GM12878 (cell line): ENCODE results near the gene GPR61. TPM values are rescaled to one million over a fixed set of nuclear protein-coding genes. Genes with fewer than 3 reads are reported as not detected.

Experiments used
- ATAC-seq: fragments of 200-7000 bp; cut with Tn5 transposase; 3 replicates; pipeline ENCODE4 v1.9.1; 2020; ENCODE audit warnings: mild to moderate bottlenecking, moderate library complexity
- BruUV-seq: library from RNA; stranded (reverse); fragments of 400-500 nt; replicated peaks from 2 replicates; lab custom pipeline; 2021; lab: Mats Ljungman, UMichigan
- CTCF ChIA-PET: fragments of 300-600 bp; sonication (Branson Sonifier 250); formaldehyde crosslinking; extraction: SDS; loops from one replicate; lab custom pipeline; 2021; ENCODE audit warnings: inconsistent platforms; lab: Yijun Ruan, JAX
- POLR2A ChIA-PET: fragments of 350-600 bp; formaldehyde crosslinking; extraction: SDS; loops from one replicate; lab custom pipeline; 2021; ENCODE audit warnings: inconsistent platforms; lab: Charles Lee
- RAD21 ChIA-PET: fragments of 300-600 bp; sonication (Branson Sonifier 250); formaldehyde crosslinking; loops from one replicate; lab custom pipeline; 2023; ENCODE audit warnings: antibody characterized with exemption; ENCODE audit not compliant: unreplicated experiment; lab: Charles Lee
- SMC1A ChIA-PET: fragments of 300-600 bp; sonication (Branson Sonifier 250); formaldehyde crosslinking; loops from one replicate; lab custom pipeline; 2023; ENCODE audit not compliant: unreplicated experiment, uncharacterized antibody; lab: Charles Lee
- DNase-seq: peaks from one replicate; pipeline ENCODE4 v3.0.0-alpha.2; 2011; ENCODE audit warnings: low read depth, low spot score
- FAIRE-seq: peaks from 3 replicates; lab custom pipeline; 2011; peaks lifted over from hg19 to GRCh38; lab: Jason Lieb, UNC
- H2AFZ ChIP-seq: 2 replicates; pipeline ENCODE4 v1.6.0; 2011; ENCODE audit warnings: low read depth, low read length, control low read depth; ENCODE audit not compliant: control insufficient read depth
- H3K27ac ChIP-seq: 2 replicates; pipeline ENCODE4 v1.5.1; 2011; ENCODE audit warnings: control low read depth; ENCODE audit not compliant: control insufficient read depth, insufficient read depth
- H3K27me3 ChIP-seq, 2 experiments: replicated peaks in 1 of 2; 2 replicates each; pipeline versions ENCODE4 v1.6.0 to v1.6.1; 2011; ENCODE audit warnings: low read length in 1 of 2; ENCODE audit not compliant: control insufficient read depth in 2 of 2, insufficient read depth in 2 of 2
- H3K36me3 ChIP-seq, 2 experiments: 2 replicates each; pipeline ENCODE4 v1.5.1; 2011; ENCODE audit warnings: low read length in 1 of 2; ENCODE audit not compliant: control insufficient read depth in 2 of 2, insufficient read depth in 2 of 2
- H3K4me1 ChIP-seq: 2 replicates; pipeline ENCODE4 v1.6.1; 2011; ENCODE audit warnings: mild to moderate bottlenecking, low read length, moderate library complexity, mixed read lengths; ENCODE audit not compliant: control insufficient read depth, insufficient read depth
- H3K4me2 ChIP-seq: 2 replicates; pipeline ENCODE4 v1.6.0; 2011; ENCODE audit warnings: control low read depth; ENCODE audit not compliant: control insufficient read depth, insufficient read depth
- H3K4me3 ChIP-seq: fragments of 200-600 bp; sonication (generic); 2 replicates; pipeline ENCODE4 v1.5.1; 2016
- H3K79me2 ChIP-seq: 2 replicates; pipeline ENCODE4 v1.6.0; 2011; ENCODE audit warnings: low read length; ENCODE audit not compliant: control insufficient read depth, insufficient read depth
- H3K9ac ChIP-seq: 2 replicates; pipeline ENCODE4 v1.8.0; 2011; ENCODE audit warnings: low read length, control low read depth, mixed read lengths; ENCODE audit not compliant: control insufficient read depth, insufficient read depth
- H3K9me3 ChIP-seq: replicated peaks from 3 replicates; pipeline ENCODE4 v1.5.1; 2011; ENCODE audit warnings: mild to moderate bottlenecking, low read length; ENCODE audit not compliant: control insufficient read depth, insufficient read depth
- H4K20me1 ChIP-seq: 2 replicates; pipeline ENCODE4 v1.6.0; 2011; ENCODE audit not compliant: control insufficient read depth, insufficient read depth
- BCL11A ChIP-seq: IDR thresholded peaks from 2 replicates; pipeline ENCODE4 v1.6.1; 2011; ENCODE audit warnings: low read depth, low read length
- CHD2 ChIP-seq: IDR thresholded peaks from 2 replicates; pipeline ENCODE4 v1.6.1; 2011; ENCODE audit warnings: low read depth, low read length, improper control_type of control experiment, borderline replicate concordance
- CHD4 ChIP-seq: fragments of 200-600 bp; sonication (generic); IDR thresholded peaks from 2 replicates; pipeline ENCODE4 v1.6.1; 2016; ENCODE audit warnings: mild to moderate bottlenecking
- CREM ChIP-seq: IDR thresholded peaks from 2 replicates; pipeline ENCODE4 v1.6.1; 2014; ENCODE audit warnings: antibody characterized with exemption, low read depth
- FOS ChIP-seq: IDR thresholded peaks from 3 replicates; pipeline ENCODE4 v1.6.1; 2011; ENCODE audit warnings: borderline replicate concordance; ENCODE audit not compliant: insufficient read length; ENCODE audit errors: extremely low read depth
- GABPA ChIP-seq: IDR thresholded peaks from 2 replicates; pipeline ENCODE4 v1.6.1; 2014; ENCODE audit warnings: antibody characterized with exemption, low read depth, mild to moderate bottlenecking, inconsistent platforms
- MEF2B ChIP-seq: fragments of 450-650 bp; IDR thresholded peaks from 2 replicates; pipeline ENCODE4 v1.6.1; 2018; ENCODE audit warnings: mild to moderate bottlenecking, moderate library complexity; ENCODE audit not compliant: partially characterized antibody, poor library complexity, severe bottlenecking
- MTA3 ChIP-seq: IDR thresholded peaks from 2 replicates; pipeline ENCODE4 v1.6.1; 2012; ENCODE audit warnings: low read length, inconsistent platforms, borderline replicate concordance
- NFIC ChIP-seq: IDR thresholded peaks from 2 replicates; pipeline ENCODE4 v1.6.1; 2012; ENCODE audit warnings: low read depth, mild to moderate bottlenecking, inconsistent platforms, low read length, moderate library complexity
- PAX8 ChIP-seq: fragments of 450-650 bp; IDR thresholded peaks from 2 replicates; pipeline ENCODE4 v1.6.1; 2017; ENCODE audit warnings: mild to moderate bottlenecking, moderate library complexity
- RB1 ChIP-seq: fragments of 450-650 bp; formaldehyde crosslinking; IDR thresholded peaks from 2 replicates; pipeline ENCODE4 v1.6.1; 2017; ENCODE audit warnings: mild to moderate bottlenecking, borderline replicate concordance
- RCOR1 ChIP-seq: conservative IDR thresholded peaks from 2 replicates; pipeline ENCODE4 v1.6.1; 2012; ENCODE audit warnings: low read depth, low read length, improper control_type of control experiment
- RUNX3 ChIP-seq: IDR thresholded peaks from 2 replicates; pipeline ENCODE4 v1.6.1; 2012; ENCODE audit warnings: low read length, inconsistent platforms
- TAF1 ChIP-seq: IDR thresholded peaks from 2 replicates; pipeline ENCODE4 v1.6.1; 2011; ENCODE audit warnings: mild to moderate bottlenecking, low read depth, low read length, borderline replicate concordance
- WRNIP1 ChIP-seq: IDR thresholded peaks from 2 replicates; pipeline ENCODE4 v1.6.1; 2011; ENCODE audit warnings: low read depth, low read length, improper control_type of control experiment, borderline replicate concordance
- WGBS: methylation state at CpG from one replicate; pipeline ENCODE4 v1.1.6; 2016; ENCODE audit warnings: low lambda C conversion rate; ENCODE audit not compliant: insufficient replicate concordance, insufficient coverage; ENCODE audit errors: missing lambda C conversion rate; 5-methylcytosine and 5-hydroxymethylcytosine counted together
- in situ Hi-C: fragments of 300-500 bp; cut with MboI; formaldehyde crosslinking; loops from 9 replicates; pipeline ENCODE4 v1.14.3; 2018; ENCODE audit warnings: mixed read lengths
- intact Hi-C: fragments of 100-400 bp; cut with micrococcal nuclease; formaldehyde crosslinking; loops from one replicate; pipeline ENCODE4 v1.14.2; 2022; ENCODE audit not compliant: unreplicated experiment
- polyA plus RNA-seq, 11 experiments: library from polyadenylated mRNA; depleted of rRNA in 4 of 11; unstranded in 6 of 11; stranded (reverse) in 5 of 11; fragments of >200 nt; fragmentation: Nextera tagmentation in 4 of 11; fragmentation: Illumina TruSeq in 1 of 11; extraction: Ambion mirVana in 4 of 11; extraction: Trizol in 1 of 11; gene quantifications; 1 replicate in 1 of 11; 2 replicates in 10 of 11; pipeline versions ENCODE4 v1.2.1 to v1.2.3, GENCODE V29; 2011 to 2016; ENCODE audit warnings: inconsistent platforms in 2 of 11, missing spikeins in 2 of 11, low read depth in 1 of 11
- total RNA-seq, 4 experiments: library from RNA; depleted of rRNA in 3 of 4; stranded (reverse); fragments of >200 nt in 3 of 4; fragmentation: Illumina TruSeq in 1 of 4; extraction: Trizol in 1 of 4; gene quantifications; 2 replicates each; pipeline versions ENCODE4 v1.2.1 to v1.2.3, GENCODE V29; 2013 to 2021
- TF ChIP-seq, protein P1 (sequence below): fragments of 450-650 bp; IDR thresholded peaks from 2 replicates; pipeline ENCODE4 v1.6.1; 2017; ENCODE audit warnings: mild to moderate bottlenecking, low read depth, inconsistent platforms; ENCODE audit not compliant: poor library complexity, severe bottlenecking

GPR61 gene
- total and polyA plus RNA-seq, 10 of the 15 experiments (the other 5 are each of a cell fraction or from before 2014, with no cell fraction given) = 0.19 to 1.1 (median 0.35) TPM; not detected in 2

DNA sequence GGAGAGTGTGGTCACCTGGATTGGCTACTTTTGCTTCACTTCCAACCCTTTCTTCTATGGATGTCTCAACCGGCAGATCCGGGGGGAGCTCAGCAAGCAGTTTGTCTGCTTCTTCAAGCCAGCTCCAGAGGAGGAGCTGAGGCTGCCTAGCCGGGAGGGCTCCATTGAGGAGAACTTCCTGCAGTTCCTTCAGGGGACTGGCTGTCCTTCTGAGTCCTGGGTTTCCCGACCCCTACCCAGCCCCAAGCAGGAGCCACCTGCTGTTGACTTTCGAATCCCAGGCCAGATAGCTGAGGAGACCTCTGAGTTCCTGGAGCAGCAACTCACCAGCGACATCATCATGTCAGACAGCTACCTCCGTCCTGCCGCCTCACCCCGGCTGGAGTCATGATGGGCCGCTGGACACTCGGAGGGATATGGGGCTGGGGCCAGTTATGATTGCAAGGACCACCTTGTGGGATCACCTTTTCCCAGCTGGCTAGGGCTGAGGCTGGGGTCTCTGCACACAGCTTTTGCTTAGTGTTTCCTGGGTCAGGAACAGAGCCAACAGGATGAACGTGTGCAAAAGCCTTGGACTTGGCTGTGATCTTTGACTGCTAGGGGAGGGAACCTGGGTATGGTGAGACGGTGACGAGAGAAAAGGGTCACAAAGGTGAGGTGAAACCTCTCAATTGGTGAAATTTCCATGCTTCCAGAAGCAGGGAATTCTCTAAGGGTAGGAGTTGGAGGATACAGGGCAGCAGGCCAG lies 4.5 kb downstream of the GPR61 start:
- 57% methylated on average over 14 of the region's 14 CpGs for WGBS
- in situ Hi-C loops = no loop called here
- ChIA-PET CTCF (interaction anchor here (1.0 to 7.6 kb wide), 11 partner anchors 9 to 440 kb away, joined by 3 to 201 read pairs (median 6); partner anchors contain the start of genes AHCYL1, CYB561D1 and PSRC1), POLR2A (interaction anchor here (0.6 kb wide), 2 partner anchors 10 to 135 kb away, joined by 3 to 4 read pairs; no protein-coding TSS in a partner anchor), SMC1A (interaction anchor here (3.0 to 4.6 kb wide), 3 partner anchors 85 to 230 kb away, joined by 36 to 117 read pairs (median 58); no protein-coding TSS in a partner anchor), RAD21 (interaction anchor here (1.0 to 4.7 kb wide), 4 partner anchors 80 to 441 kb away, joined by 3 to 106 read pairs (median 48); partner anchors contain the start of gene AHCYL1)
- Histone ChIP-seq H3K4me3 (no peak overlapping the region), H3K27me3 (no peaks in the 10 kb centered on the region), H3K36me3 (no peaks in the 10 kb centered on the region), H3K79me2 (peaks cover 24% of the 10 kb centered on the region), H2AFZ (no peak overlapping the region), H3K9me3 (no peaks in the 10 kb centered on the region), H3K27ac (no peak overlapping the region), H3K9ac (no peak overlapping the region), H4K20me1 (no peaks in the 10 kb centered on the region), H3K4me1 (peaks cover 6% of the 10 kb centered on the region), H3K4me2 (no peak overlapping the region)
- DNase-seq (no peak), FAIRE-seq (no peak), ATAC-seq (no peak)
- intact Hi-C loops = no loop called here
- BruUV-seq = no TSS peak
- TF ChIP-seq NFIC (no peak), RCOR1 (no peak), WRNIP1 (no peak), BCL11A (no peak), MTA3 (no peak), FOS (no peak), MEF2B (no peak), PAX8 (no peak), TAF1 (no peak), CREM (no peak), RB1 (no peak), GABPA (no peak), CHD4 (no peak), RUNX3 (no peak), CHD2 (no peak)
- TF ChIP-seq, protein P1, sequence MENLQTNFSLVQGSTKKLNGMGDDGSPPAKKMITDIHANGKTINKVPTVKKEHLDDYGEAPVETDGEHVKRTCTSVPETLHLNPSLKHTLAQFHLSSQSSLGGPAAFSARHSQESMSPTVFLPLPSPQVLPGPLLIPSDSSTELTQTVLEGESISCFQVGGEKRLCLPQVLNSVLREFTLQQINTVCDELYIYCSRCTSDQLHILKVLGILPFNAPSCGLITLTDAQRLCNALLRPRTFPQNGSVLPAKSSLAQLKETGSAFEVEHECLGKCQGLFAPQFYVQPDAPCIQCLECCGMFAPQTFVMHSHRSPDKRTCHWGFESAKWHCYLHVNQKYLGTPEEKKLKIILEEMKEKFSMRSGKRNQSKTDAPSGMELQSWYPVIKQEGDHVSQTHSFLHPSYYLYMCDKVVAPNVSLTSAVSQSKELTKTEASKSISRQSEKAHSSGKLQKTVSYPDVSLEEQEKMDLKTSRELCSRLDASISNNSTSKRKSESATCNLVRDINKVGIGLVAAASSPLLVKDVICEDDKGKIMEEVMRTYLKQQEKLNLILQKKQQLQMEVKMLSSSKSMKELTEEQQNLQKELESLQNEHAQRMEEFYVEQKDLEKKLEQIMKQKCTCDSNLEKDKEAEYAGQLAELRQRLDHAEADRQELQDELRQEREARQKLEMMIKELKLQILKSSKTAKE = no peak
